Left colon (tissue), 2 donors: ENCODE data around the gene CHKB. TPM values are rescaled to one million over a fixed set of nuclear protein-coding genes. Genes with fewer than 3 reads are reported as not detected.

ENCODE experiments used
- ATAC-seq: fragments of 200-7000 bp; cut with Tn5 transposase; one replicate; pipeline ENCODE4 v1.9.1; 2020; ENCODE audit warnings: mild to moderate bottlenecking, moderate library complexity
- DNase-seq, 2 donors: peaks; one replicate each; pipeline ENCODE4 v3.0.0-alpha.2; 2020
- intact Hi-C, 2 donors: fragments of 100-400 bp; cut with DNase I in 1 of 2; cut with micrococcal nuclease in 1 of 2; formaldehyde crosslinking; loops; one replicate each; pipeline versions ENCODE4 v1.11.2 to v1.14.0; 2022; cut with DNase I, micrococcal nuclease
- total RNA-seq, 2 donors: library from RNA; stranded (reverse); fragmentation: NEBNext Ultra II Directional; extraction: Animal tissue kit (Norgen Biotek cat#: 25700); gene quantifications; one replicate each; pipeline ENCODE4 v1.2.1, GENCODE V29; 2021
- donor health status: DM: no; HTN: no; CAD: no.
- donor health status: DM: yes; HTN: yes; CAD: no.

The CHKB gene
- total RNA-seq, 2 donors from 2014 or later, result 66.9 to 72.7 TPM

DNA sequence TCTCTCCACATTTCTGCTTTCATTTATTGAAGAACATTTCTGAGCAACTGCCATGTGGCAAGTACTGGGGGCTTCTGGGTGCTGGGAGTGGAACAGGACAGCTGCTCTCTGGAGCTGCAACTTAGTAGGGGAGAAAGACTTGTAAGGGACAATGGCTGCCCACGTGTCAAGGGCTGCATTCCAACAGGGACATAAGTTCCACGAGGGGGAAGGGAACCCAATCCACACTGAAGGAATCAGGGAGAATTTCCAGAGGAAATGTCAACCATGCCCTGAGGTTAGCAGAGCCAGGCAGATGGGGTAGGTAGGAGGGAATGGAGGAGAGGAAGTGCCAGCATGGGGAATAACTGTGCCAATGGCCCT lies 19.7 kb upstream of the CHKB start:
- ATAC-seq, result no peak
- intact Hi-C loops, result no loop called here

DNA sequence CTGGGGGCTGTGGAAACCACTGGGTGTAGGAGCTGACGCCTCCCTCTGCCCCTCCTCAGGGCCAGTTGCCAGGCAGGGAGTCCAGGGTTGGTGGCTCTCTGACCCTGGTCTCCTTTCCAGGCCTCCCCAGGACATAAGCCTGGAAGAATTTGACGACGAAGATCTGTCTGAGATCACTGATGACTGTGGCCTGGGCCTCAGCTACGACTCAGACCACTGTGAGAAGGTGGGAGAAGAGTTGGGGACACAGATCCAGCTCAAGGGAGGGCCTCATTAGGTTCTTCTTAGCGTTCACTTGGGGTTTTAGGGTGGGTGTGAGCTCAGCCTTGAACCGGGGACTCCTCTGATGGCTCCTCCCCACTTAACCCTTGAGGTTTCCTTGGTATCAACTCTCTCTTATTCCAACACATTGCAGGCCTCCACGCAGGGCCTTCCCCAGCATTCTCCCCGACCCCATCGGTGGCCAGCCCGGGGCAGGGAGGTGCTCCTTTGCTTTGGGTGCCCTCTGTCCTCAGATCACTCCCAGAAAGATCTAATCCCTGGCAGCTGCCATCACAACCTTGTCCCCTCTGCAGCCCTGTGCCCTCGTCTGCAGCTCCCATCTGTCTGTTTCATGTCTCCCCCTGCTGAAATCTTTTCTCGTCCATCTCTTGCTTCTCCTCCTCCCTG lies 19.2 kb upstream of the CHKB start:
- intact Hi-C loops, result no loop called here
- DNase-seq (no peak), ATAC-seq (no peak)

More for the DNA sequence above, 19.7 kb upstream of the CHKB start:
- DNase-seq, result no peak

DNA sequence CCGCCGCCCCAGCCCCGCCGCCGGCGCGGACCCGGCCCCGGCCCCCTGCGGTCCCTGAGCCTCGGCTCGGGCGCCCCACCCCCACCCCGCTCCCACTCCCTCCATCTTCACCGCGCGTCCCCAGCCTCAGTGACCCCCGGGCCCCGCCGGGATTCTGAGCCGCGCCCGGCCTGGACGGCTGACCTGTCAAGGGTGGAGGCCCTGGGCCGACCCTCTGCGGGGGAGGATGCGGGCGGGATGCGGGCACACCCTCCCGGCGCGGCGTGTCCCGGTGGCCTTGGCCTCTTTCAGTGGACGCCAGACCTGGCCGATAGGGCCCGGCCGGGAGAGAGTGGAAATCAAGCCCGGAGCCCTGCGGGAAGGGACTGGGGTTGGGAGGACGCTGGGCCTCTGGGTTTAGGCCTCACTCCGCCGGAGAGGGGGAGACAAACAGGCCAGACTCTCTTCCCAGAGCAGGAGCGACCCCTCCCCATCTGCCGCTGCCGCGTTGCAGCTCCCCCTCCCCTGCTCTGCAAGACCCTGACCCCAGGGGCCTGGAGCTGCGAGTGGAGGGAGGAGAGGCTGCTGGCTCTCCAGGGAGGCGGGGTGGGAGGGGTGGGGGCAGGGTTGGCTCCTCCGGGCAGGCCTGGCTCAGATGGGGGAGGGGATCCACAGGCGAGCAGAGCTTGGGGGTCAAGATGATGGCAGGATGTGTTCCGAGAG lies 18.5 kb upstream of the CHKB start:
- DNase-seq, result no peak
- intact Hi-C loops, result no loop called here
- ATAC-seq, result no peak

DNA sequence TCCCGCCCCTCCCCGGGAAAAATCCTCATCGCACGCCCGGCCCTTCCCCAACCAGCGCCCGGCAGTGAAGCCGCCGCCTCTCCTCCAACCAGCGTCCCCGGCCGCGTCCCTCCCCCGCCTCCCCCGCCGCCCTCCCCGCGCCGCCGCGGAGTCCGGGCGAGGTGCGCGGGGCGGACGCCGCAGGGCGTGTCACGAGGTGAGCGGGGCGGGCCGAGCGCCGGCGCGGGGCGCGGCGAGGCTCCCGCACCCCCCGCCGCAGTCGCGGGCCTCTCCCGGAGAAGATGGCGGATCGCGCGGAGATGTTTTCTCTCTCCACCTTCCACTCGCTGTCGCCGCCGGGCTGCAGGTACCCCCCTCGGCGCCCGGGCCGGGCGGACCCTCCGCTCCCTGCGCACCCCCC lies 17.9 kb upstream of the CHKB start, which contains the start of gene MAPK8IP2:
Gene MAPK8IP2, plus strand, starts transcription at position 256 of the 400 bp plus-strand sequence. Its CDS starts 26 bp downstream, at position 282.
- ATAC-seq, result peak; percentile 83
- intact Hi-C loops, result no loop called here
- DNase-seq, result no peak

DNA sequence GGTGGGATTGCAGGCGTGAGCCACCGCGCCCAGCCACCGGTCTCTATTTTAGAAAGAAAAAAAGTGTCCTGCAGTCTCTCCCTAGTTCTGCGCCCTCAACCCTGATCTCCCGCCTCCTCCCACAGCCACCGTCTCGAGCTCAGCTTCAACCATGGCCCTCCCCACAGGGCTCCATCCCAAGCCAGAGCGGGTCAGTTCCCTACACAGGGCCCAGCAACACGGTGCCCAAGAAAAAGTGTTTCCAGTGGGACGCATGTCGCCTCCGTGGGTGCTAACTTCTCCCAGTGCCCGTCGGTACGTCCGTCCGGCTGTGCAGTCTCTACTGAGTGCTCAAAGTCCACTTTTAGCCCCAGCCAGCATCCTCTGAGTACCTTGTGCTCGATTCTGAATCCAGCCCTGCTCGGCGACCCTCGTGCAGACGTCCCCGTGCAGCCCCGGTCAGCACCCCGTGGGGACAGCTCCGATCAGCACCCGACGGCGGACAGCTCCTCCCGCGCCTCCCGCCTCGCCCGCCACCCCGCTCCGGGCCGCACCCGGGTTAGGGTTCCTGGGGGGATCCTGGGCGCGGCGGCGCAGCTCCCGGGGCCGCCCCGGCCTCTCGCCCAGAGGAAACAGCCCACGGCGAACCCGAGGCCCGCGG lies 17.3 kb upstream of the CHKB start:
- ATAC-seq, result peak; percentile 85
- DNase-seq, result peak; percentile 40 to 67
- intact Hi-C loops, result no loop called here

DNA sequence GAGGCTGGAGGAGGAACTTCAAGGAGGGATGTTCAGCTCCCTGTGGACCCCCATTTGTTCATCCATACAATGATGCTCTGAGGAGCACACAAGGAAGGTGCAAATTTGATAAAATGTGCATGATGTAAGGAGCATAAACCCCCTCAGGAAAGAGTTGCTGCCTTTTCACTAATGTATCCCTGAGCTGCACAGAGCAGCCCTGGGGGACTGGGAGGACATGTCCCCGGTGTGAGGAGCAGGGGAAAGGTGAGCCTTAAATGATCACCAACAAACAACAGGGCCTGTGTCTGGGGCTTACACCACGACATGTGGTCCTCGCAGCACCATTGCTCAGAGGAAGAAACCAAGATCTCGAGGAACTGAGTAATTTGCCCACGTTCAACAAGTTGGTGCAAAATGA lies 14.4 kb upstream of the CHKB start:
- DNase-seq, result no peak
- intact Hi-C loops, result no loop called here
- ATAC-seq, result no peak

DNA sequence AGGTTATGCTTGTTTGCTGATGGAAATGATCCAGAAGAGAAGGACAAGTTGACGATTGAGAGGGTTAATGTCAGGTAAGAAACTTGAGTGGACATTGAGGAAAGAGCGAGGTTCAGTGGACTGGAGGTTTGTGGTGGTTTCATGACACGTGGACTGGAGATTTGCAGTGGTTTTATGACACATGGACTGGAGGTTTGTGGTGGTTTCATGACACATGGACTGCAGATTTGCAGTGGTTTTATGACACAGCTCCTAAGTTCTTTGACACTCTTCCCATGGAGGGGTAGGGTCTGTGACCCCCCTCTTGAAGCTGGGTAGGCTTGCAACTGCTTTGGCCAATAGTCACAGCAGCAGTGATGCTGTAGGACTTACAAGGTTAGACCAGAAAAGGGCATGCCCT lies 12.5 kb upstream of the CHKB start:
- no peak for ATAC-seq
- no peak for DNase-seq
- intact Hi-C loops, result no loop called here

DNA sequence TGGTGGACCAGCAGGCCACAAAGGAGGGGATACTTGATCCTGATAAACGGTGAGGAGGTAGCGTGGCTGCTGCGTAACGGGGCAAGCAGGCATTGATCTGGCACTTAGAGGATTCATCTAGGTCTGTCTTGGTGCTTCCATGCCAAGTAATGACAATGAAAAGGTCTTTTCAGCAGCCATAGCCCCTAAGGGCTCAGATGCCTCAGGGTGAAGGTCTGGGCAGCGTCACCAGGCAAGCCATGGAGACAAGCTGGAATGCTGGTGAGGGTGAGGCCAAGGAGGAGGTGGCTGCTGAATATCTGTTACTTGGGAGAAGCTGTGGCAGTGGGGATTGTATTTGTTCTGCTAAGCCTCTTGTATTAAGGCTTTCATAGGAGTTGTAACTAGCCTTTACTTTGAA lies 4.8 kb upstream of the CHKB start:
- no peak for DNase-seq
- no peak for ATAC-seq
- intact Hi-C loops, result no loop called here

DNA sequence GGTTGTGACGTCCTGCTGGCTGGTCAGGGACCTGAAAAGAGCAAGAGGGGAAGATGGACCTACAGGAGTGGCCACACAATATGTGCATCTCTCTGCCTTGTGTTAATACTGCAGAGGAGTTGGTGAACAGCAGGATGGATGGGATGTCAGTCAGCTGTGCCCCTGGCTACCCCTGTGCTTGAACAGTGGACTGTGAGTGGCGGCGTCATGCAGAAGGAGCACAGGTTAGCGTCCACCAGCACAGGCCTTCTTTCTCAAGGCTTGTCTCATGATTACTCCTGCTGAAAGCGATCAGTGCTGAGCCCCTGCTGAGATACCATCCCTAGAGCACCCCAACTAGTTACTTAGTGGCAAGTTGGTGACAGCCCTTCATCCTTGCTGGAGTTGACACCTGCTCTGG lies 3.8 kb upstream of the CHKB start:
- intact Hi-C loops, result no loop called here
- DNase-seq (no peak), ATAC-seq (no peak)

DNA sequence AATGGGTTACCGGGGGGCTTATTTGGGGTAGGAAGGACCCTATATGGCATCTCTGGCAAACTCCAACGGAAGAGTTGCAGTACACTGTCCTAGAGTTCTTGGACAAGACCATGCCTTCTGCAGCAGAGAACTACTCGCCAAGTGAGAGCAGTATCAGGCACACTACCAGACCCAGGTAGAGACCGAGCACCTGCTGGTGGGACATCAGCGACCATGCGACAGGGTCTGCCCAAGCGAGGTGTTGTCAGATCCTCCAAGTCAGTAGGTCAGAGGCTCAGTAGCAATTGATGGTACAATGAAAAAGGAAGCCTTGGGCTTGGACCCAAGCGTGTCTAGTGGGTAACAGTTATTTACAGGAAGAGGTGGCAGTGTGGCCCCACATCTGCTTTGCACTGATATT lies 3.1 kb upstream of the CHKB start:
- intact Hi-C loops, result no loop called here
- DNase-seq, result no peak
- no peak for ATAC-seq

DNA sequence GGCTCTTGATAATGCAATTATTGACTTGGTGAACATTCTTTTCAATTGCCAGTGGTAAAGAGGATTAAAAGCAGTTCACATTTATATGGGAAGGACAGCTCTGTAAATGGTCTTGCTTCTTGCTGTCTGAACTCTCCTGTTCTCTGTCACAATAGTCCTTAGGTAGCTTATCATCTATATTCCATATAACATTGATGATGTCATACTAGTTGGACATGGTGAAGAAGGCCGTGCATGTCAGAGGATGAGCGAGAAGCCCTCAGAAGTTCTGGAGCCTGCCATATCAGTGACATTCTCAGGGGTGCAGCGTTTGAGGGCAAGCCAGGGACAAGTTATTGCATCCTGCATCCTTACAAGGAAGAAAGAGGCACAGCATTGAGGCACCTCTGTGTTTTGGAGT lies 2.6 kb upstream of the CHKB start:
- DNase-seq, result no peak
- intact Hi-C loops, result no loop called here
- no peak for ATAC-seq

DNA sequence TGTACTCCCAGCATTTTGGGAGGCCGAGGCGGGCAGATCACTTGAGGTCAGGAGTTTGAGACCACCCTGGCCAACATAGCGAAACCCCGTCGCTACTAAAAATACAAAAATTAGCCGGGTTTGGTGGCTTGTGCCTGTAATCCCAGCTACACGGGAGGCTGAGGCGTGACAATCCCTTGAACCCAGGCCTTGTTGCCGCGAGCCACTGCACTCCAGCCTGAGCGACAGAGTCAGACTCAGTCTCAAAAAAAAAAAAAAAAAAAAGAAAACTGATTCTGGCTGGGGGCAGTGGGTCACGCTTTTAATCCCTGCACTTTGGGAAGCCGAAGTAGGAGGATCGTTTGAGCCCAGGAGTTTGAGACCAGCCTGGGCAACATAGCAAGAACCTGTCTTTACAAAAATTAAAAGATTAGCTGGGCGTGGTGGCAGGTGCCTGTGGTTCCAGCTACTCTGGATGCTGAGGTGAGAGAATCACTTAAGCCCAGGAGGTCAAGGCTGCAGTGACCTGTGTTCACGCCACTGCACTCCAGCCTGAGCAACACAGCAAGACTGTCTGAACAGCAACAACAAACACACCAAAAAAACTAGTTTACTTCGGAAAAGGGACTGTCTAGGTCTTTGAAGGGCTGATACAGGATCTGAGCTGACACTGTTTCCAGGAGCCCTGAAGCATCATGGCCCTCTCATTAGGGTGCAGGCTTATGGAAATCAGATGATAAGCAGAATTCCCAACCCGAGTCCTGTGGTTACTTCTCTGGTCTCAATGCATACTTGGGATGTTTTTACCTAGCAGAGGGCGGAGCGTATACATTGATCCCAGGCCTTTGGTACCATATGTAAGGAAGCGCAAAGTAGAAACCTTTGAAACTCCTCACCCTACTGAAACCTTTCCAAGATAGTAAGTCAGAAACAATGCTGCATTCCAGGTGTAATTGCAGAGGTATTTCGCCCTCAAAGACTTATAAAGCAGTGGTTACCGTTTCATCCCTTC lies 1.8 kb upstream of the CHKB start:
- ATAC-seq (no peak), DNase-seq (no peak)
- intact Hi-C loops, result no loop called here

DNA sequence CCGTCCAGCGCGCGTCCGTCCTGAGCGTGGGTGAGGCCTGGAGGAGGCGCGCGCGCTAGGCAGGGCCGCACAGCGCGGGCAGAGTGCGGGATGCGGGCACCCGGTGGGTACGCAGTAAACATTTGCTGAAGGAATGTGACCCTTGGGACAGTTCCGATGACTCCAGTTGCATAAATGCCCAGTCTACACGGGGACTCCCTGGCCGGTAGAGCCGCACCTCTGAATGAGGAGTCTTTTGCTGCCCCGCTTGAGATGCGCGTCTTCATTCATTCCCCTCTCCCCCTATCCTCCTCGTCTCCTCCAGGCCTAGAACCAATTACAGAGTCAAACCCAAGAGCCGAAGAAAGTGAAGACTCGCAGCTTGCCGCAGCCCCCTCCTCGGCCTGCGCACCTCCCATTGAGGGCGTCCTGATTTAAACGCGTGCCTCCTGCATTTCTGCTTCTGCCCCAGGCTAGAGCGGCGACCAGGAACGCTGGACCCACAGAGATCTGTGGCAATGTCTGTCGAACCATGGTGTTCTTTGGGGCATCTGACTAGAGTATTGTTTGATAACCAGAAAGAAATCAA lies 729 bp upstream of the CHKB start:
- peak; percentile 31 for ATAC-seq
- DNase-seq, result no peak
- intact Hi-C loops, result no loop called here

DNA sequence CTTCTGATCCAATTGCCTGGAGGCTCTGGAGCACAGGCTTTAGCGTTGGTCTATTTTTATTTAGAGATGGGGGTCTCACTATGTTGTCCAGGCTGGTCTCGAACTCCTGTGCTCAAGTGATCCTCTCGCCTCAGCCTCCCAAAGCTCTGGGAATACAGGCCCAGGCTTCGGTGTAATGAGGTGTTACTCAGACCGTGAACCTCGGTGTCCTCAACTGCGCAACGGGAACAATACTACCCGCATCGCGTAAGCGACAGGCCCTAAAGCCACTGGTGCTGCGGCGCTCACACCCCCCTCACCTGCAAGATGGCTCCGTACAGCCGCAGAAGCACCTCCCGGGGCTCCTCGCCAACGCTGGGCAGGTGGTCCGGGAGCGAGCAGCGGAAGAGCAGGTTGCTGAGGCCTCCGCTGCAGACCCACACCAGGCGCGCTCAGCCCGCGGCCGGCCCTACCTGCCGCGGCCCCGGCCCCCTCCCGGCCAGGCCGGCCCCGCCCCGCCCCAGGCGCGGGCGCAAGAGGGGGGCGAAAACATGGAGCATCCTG lies 628 bp downstream of the CHKB start:
- ATAC-seq, result peak; percentile 1
- intact Hi-C loops, result no loop called here

DNA sequence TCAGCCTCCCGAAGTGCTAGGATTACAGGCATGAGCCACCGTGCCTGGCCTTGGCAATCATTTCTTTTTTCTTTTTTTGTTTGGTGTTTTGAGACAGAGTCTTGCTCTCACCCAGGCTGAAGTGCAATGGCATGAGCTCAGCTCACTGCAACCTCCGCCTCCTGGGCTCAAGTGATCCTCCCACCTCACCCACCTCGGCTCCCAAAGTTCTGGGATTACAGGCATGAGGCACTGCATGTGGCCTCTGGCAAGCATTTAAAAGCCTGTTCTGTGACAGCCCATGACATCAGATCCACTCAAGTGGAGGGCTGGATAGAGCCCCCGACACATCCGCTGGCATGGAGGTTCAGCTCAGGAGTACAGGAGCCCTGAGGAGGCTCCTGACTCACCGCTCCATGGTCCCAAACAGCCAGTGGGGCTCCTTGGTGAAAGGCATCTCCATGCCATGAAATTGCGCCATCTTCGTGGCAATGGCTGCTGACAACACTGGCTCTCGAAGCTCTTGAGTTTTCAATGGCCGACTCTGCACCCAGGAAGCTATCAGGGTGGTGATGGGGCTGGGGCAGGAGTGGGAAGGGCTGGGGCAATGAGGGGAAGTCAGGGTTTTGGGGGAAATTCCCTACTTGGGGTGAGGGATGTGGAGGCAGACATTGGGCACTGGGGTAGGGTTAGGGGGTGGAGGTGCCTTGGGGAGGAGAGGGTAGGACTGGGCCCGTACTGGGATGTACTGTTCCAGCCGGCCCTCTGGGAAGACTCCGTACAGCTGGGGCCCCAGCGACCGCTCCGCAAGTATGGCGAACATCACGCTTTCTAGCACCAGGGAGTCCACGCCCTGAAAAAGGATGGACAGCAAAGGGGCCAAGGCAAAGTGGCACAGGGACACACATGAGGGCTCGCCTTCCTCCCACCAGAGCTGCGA lies 1.4 kb downstream of the CHKB start:
- no peak for ATAC-seq
- DNase-seq, result no peak
- intact Hi-C loops, result no loop called here

More for the DNA sequence above, 628 bp downstream of the CHKB start:
- peak in 1 of 2 donors; percentile 50 for DNase-seq

DNA sequence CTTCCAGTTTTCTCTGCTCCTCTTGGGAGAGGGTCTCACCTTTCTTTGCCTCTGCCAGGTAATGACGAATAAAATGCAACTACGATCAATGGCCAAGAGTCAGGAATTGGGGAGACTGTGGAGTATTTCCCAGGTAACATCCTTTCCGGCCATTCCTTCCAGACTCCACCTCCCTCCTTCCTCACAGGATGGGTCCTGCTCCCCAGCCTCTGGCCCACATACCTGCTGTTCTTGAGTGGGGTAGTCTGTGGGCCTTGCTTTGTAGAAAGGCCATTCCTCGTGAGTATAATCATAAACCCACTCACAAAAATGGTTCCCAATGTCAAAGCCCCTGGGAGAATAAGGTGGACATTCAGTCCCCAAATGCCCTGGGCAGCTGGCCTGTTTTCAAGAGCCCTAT lies 2.9 kb downstream of the CHKB start:
- DNase-seq (no peak), ATAC-seq (no peak)

DNA sequence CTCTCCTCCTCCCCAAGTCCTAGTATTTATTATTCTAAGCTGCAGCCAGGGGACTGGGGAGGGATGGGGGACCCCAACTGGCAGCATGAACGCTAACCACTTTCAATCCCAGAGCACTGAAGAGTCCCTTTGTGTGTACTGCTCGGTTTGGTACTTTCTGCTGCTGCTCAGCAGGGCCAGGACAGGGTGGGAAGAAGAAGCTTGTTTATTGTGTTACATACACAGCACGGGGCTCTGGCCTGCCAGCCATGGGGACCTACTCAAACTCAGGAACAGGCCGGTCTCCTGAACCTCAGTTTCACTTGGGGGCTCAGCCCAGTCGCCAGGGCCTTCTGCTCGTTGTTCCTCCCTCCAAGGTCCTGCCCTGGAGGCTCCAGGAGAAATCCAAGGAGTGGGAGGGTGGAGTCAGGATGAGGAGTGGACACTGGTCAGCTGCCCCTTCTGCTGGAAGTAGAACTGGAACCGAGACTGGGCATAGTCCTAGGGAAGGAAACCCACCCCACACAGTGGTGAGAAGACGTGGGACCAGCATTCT lies 3.8 kb downstream of the CHKB start:
- DNase-seq, result no peak
- ATAC-seq, result no peak
- intact Hi-C loops, result no loop called here

More for the DNA sequence above, 2.9 kb downstream of the CHKB start:
- intact Hi-C loops, result no loop called here
